HEK293 (cell line): ENCODE measurements around the gene PPOX.

Experiments
- HOXD13 ChIP-seq: sonication (generic); formaldehyde crosslinking; IDR thresholded peaks from 2 replicates; pipeline ENCODE4 v1.8.0; 2022; ENCODE audit warnings: missing genetic modification reagents, borderline replicate concordance
- RBAK ChIP-seq: fragments of 450-650 bp; formaldehyde crosslinking; IDR thresholded peaks from 2 replicates; pipeline ENCODE4 v1.5.1; 2016; ENCODE audit warnings: missing biosample characterization, missing genetic modification characterization
- TCF7L2 ChIP-seq: IDR thresholded peaks from 2 replicates; pipeline ENCODE4 v1.6.1; 2011; ENCODE audit warnings: low read depth, mild to moderate bottlenecking, inconsistent platforms, low read length, moderate library complexity, borderline replicate concordance
- ZBTB48 ChIP-seq: fragments of 450-650 bp; formaldehyde crosslinking; IDR thresholded peaks from 2 replicates; pipeline ENCODE4 v1.5.1; 2016; ENCODE audit warnings: missing biosample characterization, missing genetic modification characterization
- ZBTB8A ChIP-seq: fragments of 450-650 bp; formaldehyde crosslinking; IDR thresholded peaks from 2 replicates; pipeline ENCODE4 v1.5.1; 2016; ENCODE audit warnings: missing biosample characterization, missing genetic modification characterization
- ZNF211 ChIP-seq: fragments of 450-650 bp; formaldehyde crosslinking; IDR thresholded peaks from 2 replicates; pipeline ENCODE4 v1.5.1; 2016; ENCODE audit warnings: low read depth, missing biosample characterization, missing genetic modification characterization
- ZNF302 ChIP-seq: fragments of 450-650 bp; formaldehyde crosslinking; IDR thresholded peaks from 2 replicates; pipeline ENCODE4 v1.5.1; 2016; ENCODE audit warnings: missing biosample characterization, missing genetic modification characterization, low read depth
- ZNF311 ChIP-seq: fragments of 450-650 bp; formaldehyde crosslinking; IDR thresholded peaks from 2 replicates; pipeline ENCODE4 v1.5.1; 2017; ENCODE audit warnings: missing biosample characterization, missing genetic modification characterization, borderline replicate concordance
- ZNF394 ChIP-seq: fragments of 450-650 bp; formaldehyde crosslinking; IDR thresholded peaks from 2 replicates; pipeline ENCODE4 v1.5.1; 2016; ENCODE audit warnings: missing biosample characterization, missing genetic modification characterization, mild to moderate bottlenecking, moderate library complexity, borderline replicate concordance
- ZNF473 ChIP-seq: fragments of 450-650 bp; formaldehyde crosslinking; IDR thresholded peaks from 2 replicates; pipeline ENCODE4 v1.5.1; 2017; ENCODE audit warnings: missing biosample characterization, missing genetic modification characterization
- ZNF596 ChIP-seq: fragments of 450-650 bp; IDR thresholded peaks from 2 replicates; pipeline ENCODE4 v1.5.0; 2018; ENCODE audit warnings: missing biosample characterization, mild to moderate bottlenecking, missing genetic modification characterization, moderate library complexity
- ZNF660 ChIP-seq: fragments of 450-650 bp; IDR thresholded peaks from 2 replicates; pipeline ENCODE4 v1.5.1; 2018; ENCODE audit warnings: missing biosample characterization, mild to moderate bottlenecking, missing genetic modification characterization
- ZNF776 ChIP-seq: fragments of 450-650 bp; formaldehyde crosslinking; IDR thresholded peaks from 2 replicates; pipeline ENCODE4 v1.5.0; 2017; ENCODE audit warnings: missing biosample characterization, missing genetic modification characterization, borderline replicate concordance
- ZSCAN23 ChIP-seq: fragments of 450-650 bp; formaldehyde crosslinking; IDR thresholded peaks from 2 replicates; pipeline ENCODE4 v1.5.1; 2016; ENCODE audit warnings: missing biosample characterization, missing genetic modification characterization
- ZSCAN30 ChIP-seq: fragments of 450-650 bp; IDR thresholded peaks from 2 replicates; pipeline ENCODE4 v1.5.1; 2018; ENCODE audit warnings: missing biosample characterization, mild to moderate bottlenecking, missing genetic modification characterization, moderate library complexity
- TF ChIP-seq, protein P1 (sequence below): fragments of 450-650 bp; formaldehyde crosslinking; IDR thresholded peaks from 2 replicates; pipeline ENCODE4 v1.5.1; 2016; ENCODE audit warnings: missing biosample characterization, missing genetic modification characterization
- TF ChIP-seq, protein P2 (sequence below): fragments of 450-650 bp; formaldehyde crosslinking; IDR thresholded peaks from 2 replicates; pipeline ENCODE4 v1.5.0; 2017; ENCODE audit warnings: missing biosample characterization, missing genetic modification characterization, borderline replicate concordance
- TF ChIP-seq, protein P3 (sequence below): fragments of 450-650 bp; formaldehyde crosslinking; IDR thresholded peaks from 2 replicates; pipeline ENCODE4 v1.5.1; 2016; ENCODE audit warnings: missing biosample characterization, missing genetic modification characterization
- TF ChIP-seq, protein P4 (sequence below): fragments of 450-650 bp; formaldehyde crosslinking; IDR thresholded peaks from 2 replicates; pipeline ENCODE4 v1.5.1; 2016; ENCODE audit warnings: missing biosample characterization, missing genetic modification characterization
- TF ChIP-seq, protein P5 (sequence below): fragments of 450-650 bp; formaldehyde crosslinking; IDR thresholded peaks from 2 replicates; pipeline ENCODE4 v1.5.1; 2016; ENCODE audit warnings: missing biosample characterization, missing genetic modification characterization
- TF ChIP-seq, protein P6 (sequence below): sonication (generic); formaldehyde crosslinking; IDR thresholded peaks from 2 replicates; pipeline ENCODE4 v1.8.1; 2022; ENCODE audit warnings: mild to moderate bottlenecking, moderate library complexity, missing genetic modification reagents
- TF ChIP-seq, protein P7 (sequence below): fragments of 450-650 bp; formaldehyde crosslinking; IDR thresholded peaks from 2 replicates; pipeline ENCODE4 v1.5.1; 2016; ENCODE audit warnings: missing biosample characterization, missing genetic modification characterization
- TF ChIP-seq, protein P8 (sequence below): fragments of 450-650 bp; formaldehyde crosslinking; IDR thresholded peaks from 2 replicates; pipeline ENCODE4 v1.5.1; 2017; ENCODE audit warnings: missing biosample characterization, missing genetic modification characterization

Gene PPOX

DNA sequence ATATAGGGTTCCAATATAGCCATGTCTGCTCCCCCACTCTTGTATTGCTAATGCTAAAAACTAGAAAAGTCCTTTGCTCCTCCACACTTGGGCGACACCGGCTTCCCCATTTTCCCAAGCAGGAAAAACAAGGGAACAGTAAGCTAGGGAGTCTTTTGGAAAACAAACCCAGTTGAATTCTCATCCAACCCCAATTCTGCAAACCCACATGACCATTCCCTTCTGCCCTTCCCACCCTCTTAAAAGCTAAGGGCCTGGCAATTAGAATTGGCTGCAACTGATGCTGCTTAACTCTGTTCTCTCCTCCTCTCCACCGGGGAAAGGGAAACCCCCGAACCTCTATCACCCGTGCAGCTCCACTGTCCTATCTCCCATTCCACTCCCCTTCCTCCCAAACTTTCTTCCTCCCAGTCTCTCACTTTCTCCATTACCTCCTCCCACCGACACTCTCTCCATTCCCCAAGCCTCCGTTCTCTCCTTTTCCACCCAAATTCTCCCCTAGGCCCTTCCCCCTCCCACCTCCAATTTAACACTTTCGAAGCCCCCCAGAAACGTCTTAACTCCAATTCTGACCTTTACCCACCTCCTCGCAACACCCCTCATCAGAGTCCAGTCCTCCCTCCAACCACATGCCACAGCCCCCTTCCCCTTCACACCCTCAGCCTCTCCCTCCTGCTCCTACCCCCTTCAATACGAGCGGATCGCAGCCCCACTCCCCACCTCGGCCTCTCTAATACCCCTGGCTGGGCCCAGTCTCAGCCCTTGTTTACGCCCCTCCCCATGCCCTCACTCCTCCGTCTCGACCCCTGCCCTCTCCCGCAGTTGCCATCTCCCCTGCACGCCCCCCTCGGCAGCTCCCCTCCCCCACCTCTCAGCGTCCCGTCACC is 34.5 kb upstream of the PPOX start (continued):
- TF ChIP-seq, protein P1, sequence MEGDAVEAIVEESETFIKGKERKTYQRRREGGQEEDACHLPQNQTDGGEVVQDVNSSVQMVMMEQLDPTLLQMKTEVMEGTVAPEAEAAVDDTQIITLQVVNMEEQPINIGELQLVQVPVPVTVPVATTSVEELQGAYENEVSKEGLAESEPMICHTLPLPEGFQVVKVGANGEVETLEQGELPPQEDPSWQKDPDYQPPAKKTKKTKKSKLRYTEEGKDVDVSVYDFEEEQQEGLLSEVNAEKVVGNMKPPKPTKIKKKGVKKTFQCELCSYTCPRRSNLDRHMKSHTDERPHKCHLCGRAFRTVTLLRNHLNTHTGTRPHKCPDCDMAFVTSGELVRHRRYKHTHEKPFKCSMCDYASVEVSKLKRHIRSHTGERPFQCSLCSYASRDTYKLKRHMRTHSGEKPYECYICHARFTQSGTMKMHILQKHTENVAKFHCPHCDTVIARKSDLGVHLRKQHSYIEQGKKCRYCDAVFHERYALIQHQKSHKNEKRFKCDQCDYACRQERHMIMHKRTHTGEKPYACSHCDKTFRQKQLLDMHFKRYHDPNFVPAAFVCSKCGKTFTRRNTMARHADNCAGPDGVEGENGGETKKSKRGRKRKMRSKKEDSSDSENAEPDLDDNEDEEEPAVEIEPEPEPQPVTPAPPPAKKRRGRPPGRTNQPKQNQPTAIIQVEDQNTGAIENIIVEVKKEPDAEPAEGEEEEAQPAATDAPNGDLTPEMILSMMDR (tag by site-specific recombination): no peak
- no peak for TF ChIP-seq HOXD13 (CRISPR knock-in tag)
- TF ChIP-seq ZNF394 (tag by site-specific recombination): peak; percentile 18; the same call in 1 of the 2 replicates
- 0 out of 2 replicates have a peak, but pooled peaks have one; percentile 49 for TF ChIP-seq ZSCAN23
- TF ChIP-seq ZBTB8A: peak; percentile 42
- no peak for TF ChIP-seq ZNF596 (tag by site-specific recombination)
- no peak for TF ChIP-seq TCF7L2
- peak; percentile 82; the same call in 1 of the 2 replicates for TF ChIP-seq ZNF776
- TF ChIP-seq ZNF302: no peak
- TF ChIP-seq, protein P2, sequence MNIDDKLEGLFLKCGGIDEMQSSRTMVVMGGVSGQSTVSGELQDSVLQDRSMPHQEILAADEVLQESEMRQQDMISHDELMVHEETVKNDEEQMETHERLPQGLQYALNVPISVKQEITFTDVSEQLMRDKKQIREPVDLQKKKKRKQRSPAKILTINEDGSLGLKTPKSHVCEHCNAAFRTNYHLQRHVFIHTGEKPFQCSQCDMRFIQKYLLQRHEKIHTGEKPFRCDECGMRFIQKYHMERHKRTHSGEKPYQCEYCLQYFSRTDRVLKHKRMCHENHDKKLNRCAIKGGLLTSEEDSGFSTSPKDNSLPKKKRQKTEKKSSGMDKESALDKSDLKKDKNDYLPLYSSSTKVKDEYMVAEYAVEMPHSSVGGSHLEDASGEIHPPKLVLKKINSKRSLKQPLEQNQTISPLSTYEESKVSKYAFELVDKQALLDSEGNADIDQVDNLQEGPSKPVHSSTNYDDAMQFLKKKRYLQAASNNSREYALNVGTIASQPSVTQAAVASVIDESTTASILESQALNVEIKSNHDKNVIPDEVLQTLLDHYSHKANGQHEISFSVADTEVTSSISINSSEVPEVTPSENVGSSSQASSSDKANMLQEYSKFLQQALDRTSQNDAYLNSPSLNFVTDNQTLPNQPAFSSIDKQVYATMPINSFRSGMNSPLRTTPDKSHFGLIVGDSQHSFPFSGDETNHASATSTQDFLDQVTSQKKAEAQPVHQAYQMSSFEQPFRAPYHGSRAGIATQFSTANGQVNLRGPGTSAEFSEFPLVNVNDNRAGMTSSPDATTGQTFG: no peak
- TF ChIP-seq RBAK (tag by site-specific recombination): no peak
- TF ChIP-seq, protein P3, sequence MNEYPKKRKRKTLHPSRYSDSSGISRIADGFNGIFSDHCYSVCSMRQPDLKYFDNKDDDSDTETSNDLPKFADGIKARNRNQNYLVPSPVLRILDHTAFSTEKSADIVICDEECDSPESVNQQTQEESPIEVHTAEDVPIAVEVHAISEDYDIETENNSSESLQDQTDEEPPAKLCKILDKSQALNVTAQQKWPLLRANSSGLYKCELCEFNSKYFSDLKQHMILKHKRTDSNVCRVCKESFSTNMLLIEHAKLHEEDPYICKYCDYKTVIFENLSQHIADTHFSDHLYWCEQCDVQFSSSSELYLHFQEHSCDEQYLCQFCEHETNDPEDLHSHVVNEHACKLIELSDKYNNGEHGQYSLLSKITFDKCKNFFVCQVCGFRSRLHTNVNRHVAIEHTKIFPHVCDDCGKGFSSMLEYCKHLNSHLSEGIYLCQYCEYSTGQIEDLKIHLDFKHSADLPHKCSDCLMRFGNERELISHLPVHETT (tag by site-specific recombination): no peak; the same call in 1 of the 2 replicates
- TF ChIP-seq ZNF311: no peak
- TF ChIP-seq, protein P4, sequence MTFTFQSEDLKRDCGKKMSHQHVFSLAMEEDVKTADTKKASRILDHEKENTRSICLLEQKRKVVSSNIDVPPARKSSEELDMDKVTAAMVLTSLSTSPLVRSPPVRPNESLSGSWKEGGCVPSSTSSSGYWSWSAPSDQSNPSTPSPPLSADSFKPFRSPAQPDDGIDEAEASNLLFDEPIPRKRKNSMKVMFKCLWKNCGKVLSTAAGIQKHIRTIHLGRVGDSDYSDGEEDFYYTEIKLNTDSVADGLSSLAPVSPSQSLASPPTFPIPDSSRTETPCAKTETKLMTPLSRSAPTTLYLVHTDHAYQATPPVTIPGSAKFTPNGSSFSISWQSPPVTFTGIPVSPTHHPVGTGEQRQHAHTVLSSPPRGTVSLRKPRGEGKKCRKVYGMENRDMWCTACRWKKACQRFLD (tag by site-specific recombination): no peak
- TF ChIP-seq ZBTB48 (tag by site-specific recombination): peak; percentile 86
- no peak; the same call in 1 of the 2 replicates for TF ChIP-seq ZNF473 (tag by site-specific recombination)
- no peak for TF ChIP-seq ZNF660 (tag by site-specific recombination)
- TF ChIP-seq, protein P5, sequence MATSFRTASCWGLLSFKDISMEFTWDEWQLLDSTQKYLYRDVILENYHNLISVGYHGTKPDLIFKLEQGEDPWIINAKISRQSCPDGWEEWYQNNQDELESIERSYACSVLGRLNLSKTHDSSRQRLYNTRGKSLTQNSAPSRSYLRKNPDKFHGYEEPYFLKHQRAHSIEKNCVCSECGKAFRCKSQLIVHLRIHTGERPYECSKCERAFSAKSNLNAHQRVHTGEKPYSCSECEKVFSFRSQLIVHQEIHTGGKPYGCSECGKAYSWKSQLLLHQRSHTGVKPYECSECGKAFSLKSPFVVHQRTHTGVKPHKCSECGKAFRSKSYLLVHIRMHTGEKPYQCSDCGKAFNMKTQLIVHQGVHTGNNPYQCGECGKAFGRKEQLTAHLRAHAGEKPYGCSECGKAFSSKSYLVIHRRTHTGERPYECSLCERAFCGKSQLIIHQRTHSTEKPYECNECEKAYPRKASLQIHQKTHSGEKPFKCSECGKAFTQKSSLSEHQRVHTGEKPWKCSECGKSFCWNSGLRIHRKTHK: no peak
- no peak for TF ChIP-seq ZNF211 (tag by site-specific recombination)
- TF ChIP-seq ZSCAN30: no peak
- TF ChIP-seq, protein P6, sequence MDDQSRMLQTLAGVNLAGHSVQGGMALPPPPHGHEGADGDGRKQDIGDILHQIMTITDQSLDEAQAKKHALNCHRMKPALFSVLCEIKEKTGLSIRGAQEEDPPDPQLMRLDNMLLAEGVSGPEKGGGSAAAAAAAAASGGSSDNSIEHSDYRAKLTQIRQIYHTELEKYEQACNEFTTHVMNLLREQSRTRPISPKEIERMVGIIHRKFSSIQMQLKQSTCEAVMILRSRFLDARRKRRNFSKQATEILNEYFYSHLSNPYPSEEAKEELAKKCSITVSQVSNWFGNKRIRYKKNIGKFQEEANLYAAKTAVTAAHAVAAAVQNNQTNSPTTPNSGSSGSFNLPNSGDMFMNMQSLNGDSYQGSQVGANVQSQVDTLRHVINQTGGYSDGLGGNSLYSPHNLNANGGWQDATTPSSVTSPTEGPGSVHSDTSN (CRISPR knock-in tag): no peak
- TF ChIP-seq, protein P7, sequence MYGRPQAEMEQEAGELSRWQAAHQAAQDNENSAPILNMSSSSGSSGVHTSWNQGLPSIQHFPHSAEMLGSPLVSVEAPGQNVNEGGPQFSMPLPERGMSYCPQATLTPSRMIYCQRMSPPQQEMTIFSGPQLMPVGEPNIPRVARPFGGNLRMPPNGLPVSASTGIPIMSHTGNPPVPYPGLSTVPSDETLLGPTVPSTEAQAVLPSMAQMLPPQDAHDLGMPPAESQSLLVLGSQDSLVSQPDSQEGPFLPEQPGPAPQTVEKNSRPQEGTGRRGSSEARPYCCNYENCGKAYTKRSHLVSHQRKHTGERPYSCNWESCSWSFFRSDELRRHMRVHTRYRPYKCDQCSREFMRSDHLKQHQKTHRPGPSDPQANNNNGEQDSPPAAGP (tag by site-specific recombination): peak; percentile 78
- TF ChIP-seq, protein P8, sequence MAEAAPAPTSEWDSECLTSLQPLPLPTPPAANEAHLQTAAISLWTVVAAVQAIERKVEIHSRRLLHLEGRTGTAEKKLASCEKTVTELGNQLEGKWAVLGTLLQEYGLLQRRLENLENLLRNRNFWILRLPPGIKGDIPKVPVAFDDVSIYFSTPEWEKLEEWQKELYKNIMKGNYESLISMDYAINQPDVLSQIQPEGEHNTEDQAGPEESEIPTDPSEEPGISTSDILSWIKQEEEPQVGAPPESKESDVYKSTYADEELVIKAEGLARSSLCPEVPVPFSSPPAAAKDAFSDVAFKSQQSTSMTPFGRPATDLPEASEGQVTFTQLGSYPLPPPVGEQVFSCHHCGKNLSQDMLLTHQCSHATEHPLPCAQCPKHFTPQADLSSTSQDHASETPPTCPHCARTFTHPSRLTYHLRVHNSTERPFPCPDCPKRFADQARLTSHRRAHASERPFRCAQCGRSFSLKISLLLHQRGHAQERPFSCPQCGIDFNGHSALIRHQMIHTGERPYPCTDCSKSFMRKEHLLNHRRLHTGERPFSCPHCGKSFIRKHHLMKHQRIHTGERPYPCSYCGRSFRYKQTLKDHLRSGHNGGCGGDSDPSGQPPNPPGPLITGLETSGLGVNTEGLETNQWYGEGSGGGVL: peak; percentile 98
